VCaP (cell line): Measurements from ENCODE around the gene POLL.

Experiments used
- H3K27ac ChIP-seq: fragments of 450-650 bp; 2 replicates; pipeline ENCODE4 v1.5.1; 2017
- CTCF ChIP-seq: fragments of 450-650 bp; conservative IDR thresholded peaks from 2 replicates; pipeline ENCODE4 v1.5.1; 2017; ENCODE audit warnings: mild to moderate bottlenecking, moderate library complexity

POLL gene

DNA sequence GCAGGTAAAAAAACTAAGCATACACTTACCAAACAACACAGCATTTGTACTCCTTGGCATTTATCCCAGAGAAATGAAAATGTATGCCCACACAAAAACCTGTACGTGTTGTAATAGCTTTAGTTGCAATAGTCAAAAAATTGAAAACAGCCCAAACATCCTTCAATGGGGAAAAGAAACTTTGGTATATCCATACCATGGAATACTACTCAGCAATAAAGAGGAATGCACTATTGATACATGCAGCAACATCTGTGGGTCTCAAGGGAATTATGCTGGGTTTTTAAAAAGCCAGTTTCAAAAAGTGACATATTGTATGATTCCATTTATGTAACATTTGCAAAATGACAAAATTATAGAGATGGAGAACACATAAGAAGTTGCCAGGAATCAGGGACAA lies 35.5 kb upstream of the POLL start:
- no peak for TF ChIP-seq CTCF
- no peak overlapping the region for H3K27ac ChIP-seq

DNA sequence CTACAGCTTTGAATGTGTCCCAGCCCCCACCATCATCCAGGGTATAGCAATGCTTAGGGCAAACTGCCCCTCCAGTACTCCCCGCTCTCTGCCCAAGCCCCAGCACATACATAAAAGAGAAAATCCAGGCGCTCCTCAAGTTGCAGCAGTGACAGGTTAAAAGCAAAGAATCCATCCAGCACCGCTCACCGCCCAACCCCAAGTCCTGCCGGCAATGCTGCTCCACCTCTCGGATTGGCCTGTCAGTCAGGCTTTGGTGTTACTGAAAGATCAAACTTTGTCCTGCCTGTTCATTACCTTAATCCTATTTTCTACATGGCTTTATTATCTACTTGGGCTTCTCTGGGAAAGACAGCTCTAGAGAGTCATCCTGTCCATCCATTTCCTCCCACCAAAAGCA lies 31.9 kb upstream of the POLL start:
- H3K27ac ChIP-seq = no peak overlapping the region

DNA sequence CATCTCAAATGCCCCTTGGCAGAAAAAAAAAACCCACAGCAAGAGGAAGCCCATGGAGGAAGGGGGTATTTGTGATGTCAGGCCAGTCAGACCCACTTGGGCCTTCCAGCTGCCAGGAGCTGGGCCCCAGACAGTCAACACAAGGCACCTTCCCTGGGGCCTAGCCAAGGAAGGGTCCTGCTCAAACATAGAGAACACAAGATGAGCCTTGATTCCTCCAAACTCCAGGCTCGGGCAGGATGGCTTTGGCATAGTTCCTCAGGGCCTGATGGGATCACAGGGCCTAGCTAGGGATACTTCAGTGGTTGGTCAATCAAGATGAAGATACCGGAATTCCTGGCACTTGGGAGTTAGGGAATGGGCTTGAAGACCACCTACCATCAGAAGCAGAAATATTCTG lies 30.8 kb upstream of the POLL start:
- no peak for TF ChIP-seq CTCF
- 0 out of 2 replicates have a peak overlapping the region, but pooled peaks have one; percentile 69 for H3K27ac ChIP-seq

More for the DNA sequence above, 31.9 kb upstream of the POLL start:
- no peak for TF ChIP-seq CTCF

DNA sequence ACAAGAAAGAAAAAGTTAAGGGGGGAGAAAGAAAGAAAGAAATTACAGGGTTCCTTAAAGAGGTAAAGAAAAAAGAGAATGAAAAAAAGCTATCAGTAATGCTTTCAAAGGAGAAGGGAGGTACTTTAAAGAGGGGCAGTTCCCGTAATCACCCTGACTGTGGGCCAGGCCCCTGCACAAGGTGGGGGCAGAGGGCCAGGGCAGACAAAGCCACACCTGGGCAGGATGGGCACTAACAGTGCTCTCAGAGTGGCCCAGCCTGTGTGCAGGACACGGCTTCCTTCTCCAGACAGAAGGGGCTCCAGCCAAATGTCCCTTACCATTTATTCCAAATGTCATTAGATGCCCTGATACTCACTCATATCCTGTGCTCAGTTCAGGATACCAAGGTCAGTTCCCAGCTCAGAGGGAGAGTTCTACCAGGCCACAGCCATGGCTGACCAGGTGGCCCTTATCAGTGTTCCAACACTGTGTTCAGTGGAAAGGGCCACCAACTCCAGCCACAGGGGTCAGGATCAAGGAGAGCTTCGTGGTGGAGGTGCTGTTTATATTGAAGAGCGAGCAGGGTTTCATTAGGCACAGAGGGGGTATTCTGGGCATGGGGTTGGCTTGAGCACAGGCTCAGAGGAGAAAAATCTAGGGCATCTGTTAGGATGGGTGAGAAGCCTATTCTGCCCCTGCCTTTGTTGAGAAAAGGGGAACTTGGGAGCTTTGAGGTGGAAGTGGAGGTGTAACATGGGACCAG lies 29.9 kb upstream of the POLL start:
- peak overlapping the region; percentile 69 for H3K27ac ChIP-seq

DNA sequence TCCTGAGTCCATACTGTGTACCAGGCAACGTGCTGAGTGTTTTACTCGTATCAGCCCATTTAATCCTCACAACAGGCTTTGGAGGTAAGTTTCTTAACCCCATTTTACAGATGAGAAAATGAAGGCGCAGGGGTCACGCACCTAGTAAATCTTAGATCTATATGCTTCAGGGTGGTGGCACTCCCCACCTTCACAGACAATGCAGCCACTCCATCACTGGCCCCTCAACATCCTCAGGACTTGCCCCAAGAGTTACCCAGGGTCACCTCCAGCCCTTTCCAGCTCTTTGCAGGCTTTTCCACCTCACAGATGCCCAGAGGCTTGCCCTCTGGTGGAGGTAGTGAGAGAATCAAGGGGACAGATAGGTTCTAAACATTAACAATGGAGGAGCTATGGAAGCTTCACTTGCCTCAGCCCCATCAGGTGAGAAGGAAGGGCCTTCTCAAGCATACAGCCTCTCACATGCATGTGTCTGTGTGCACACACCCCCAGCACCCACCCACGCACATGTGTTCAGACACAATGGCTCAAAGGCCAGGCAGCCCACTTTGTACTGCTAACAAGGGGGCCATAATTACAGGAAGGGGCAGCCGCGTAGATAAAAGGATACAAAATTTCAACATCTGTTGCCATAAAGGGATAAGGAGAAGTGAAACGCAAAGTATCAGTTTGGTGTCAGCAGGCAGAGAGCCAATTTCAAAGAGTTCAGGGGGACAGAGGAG lies 29.2 kb upstream of the POLL start:
- TF ChIP-seq CTCF = peak; percentile 50
- peak overlapping the region; percentile 69 for H3K27ac ChIP-seq

More for the DNA sequence above, 29.9 kb upstream of the POLL start:
- no peak for TF ChIP-seq CTCF

GRCh38 chr10:101616415-101617101 lies 28.5 kb upstream of the POLL start:
- peak overlapping the region; percentile 69 for H3K27ac ChIP-seq
- TF ChIP-seq CTCF = no peak

- TF ChIP-seq CTCF = no peak
- peak overlapping the region; percentile 69 for H3K27ac ChIP-seq
Observed at GRCh38 chr10:101615525-101616116, 27.6 kb upstream of the POLL start.
